Mesenchymal stem cell (in vitro differentiated cells and primary cell): ENCODE measurements around the gene NAV2.

Experiments
- DNase-seq: peaks from one replicate; pipeline ENCODE4 v3.0.0-alpha.2; 2013
- H2AFZ ChIP-seq: one replicate; pipeline ENCODE4 v1.6.1; 2013; ENCODE audit warnings: low read depth, mild to moderate bottlenecking, control low read depth, inconsistent platforms, low read length, moderate library complexity
- H2AK5ac ChIP-seq: 2 replicates; pipeline ENCODE4 v1.6.1; 2013; ENCODE audit warnings: low read length, moderate library complexity, mild to moderate bottlenecking, inconsistent platforms; ENCODE audit not compliant: severe bottlenecking
- H2BK120ac ChIP-seq: one replicate; pipeline ENCODE4 v1.6.1; 2013; ENCODE audit warnings: low read depth, mild to moderate bottlenecking, inconsistent platforms, low read length, moderate library complexity
- H2BK12ac ChIP-seq, 2 experiments: one replicate each; pipeline ENCODE4 v1.6.1; 2013; ENCODE audit warnings: inconsistent platforms in 2 of 2, low read length in 2 of 2, mild to moderate bottlenecking in 2 of 2, moderate library complexity in 2 of 2, control low read depth in 1 of 2
- H2BK15ac ChIP-seq: one replicate; pipeline ENCODE4 v1.6.1; 2013; ENCODE audit warnings: mild to moderate bottlenecking, low read depth, inconsistent platforms; ENCODE audit not compliant: poor library complexity, severe bottlenecking
- H2BK5ac ChIP-seq: 2 replicates; pipeline ENCODE4 v1.6.1; 2013; ENCODE audit warnings: low read depth, mild to moderate bottlenecking, low read length, control low read depth, inconsistent platforms; ENCODE audit not compliant: poor library complexity, severe bottlenecking
- H3K14ac ChIP-seq, 2 experiments: one replicate each; pipeline ENCODE4 v1.6.1; 2013; ENCODE audit warnings: inconsistent platforms in 2 of 2, low read length in 2 of 2, control low read depth in 1 of 2, mild to moderate bottlenecking in 1 of 2, moderate library complexity in 1 of 2
- H3K18ac ChIP-seq, 2 experiments: one replicate each; pipeline ENCODE4 v1.6.1; 2013; ENCODE audit warnings: inconsistent platforms in 2 of 2, low read length in 2 of 2, control low read depth in 1 of 2, low read depth in 1 of 2, mild to moderate bottlenecking in 1 of 2
- H3K23ac ChIP-seq, 2 experiments: one replicate each; pipeline ENCODE4 v1.6.1; 2013; ENCODE audit warnings: inconsistent platforms in 2 of 2, low read length in 2 of 2, mild to moderate bottlenecking in 2 of 2, moderate library complexity in 2 of 2, control low read depth in 1 of 2
- H3K27ac ChIP-seq: 2 replicates; pipeline ENCODE4 v1.5.1; 2013; ENCODE audit warnings: mild to moderate bottlenecking, moderate library complexity, low read length, control low read depth, inconsistent platforms; ENCODE audit not compliant: poor library complexity, severe bottlenecking
- H3K27me3 ChIP-seq, 2 experiments: 2 replicates each; pipeline versions ENCODE4 v1.6.1 to v1.7.0; 2013; ENCODE audit warnings: low read length in 2 of 2, mild to moderate bottlenecking in 2 of 2, moderate library complexity in 2 of 2, control low read depth in 1 of 2, inconsistent platforms in 1 of 2; ENCODE audit not compliant: control insufficient read depth in 1 of 2, insufficient read depth in 1 of 2
- H3K36me3 ChIP-seq, 2 experiments: 2 replicates each; pipeline versions ENCODE4 v1.6.1 to v1.7.0; 2013; ENCODE audit warnings: low read length in 2 of 2, control low read depth in 1 of 2, inconsistent platforms in 1 of 2, low read depth in 1 of 2, mild to moderate bottlenecking in 1 of 2; ENCODE audit not compliant: insufficient read depth in 2 of 2, control insufficient read depth in 1 of 2
- H3K4ac ChIP-seq, 2 experiments: one replicate each; pipeline ENCODE4 v1.6.1; 2013; ENCODE audit warnings: inconsistent platforms in 2 of 2, low read length in 2 of 2, mild to moderate bottlenecking in 2 of 2, moderate library complexity in 2 of 2, control low read depth in 1 of 2, low read depth in 1 of 2
- H3K4me1 ChIP-seq: 2 replicates; pipeline ENCODE4 v1.6.1; 2013; ENCODE audit warnings: low read depth, low read length, control low read depth; ENCODE audit not compliant: control insufficient read depth, insufficient read depth
- H3K4me2 ChIP-seq: 2 replicates; pipeline ENCODE4 v1.6.1; 2013; ENCODE audit warnings: low read length, mild to moderate bottlenecking, inconsistent platforms; ENCODE audit not compliant: poor library complexity, severe bottlenecking
- H3K4me3 ChIP-seq, 2 experiments: 2 replicates each; pipeline versions ENCODE4 v1.5.1 to v1.7.0; 2013; ENCODE audit warnings: low read length in 2 of 2, mild to moderate bottlenecking in 2 of 2, control low read depth in 1 of 2, low read depth in 1 of 2; ENCODE audit not compliant: insufficient read depth in 1 of 2
- H3K79me1 ChIP-seq: replicated peaks from 2 replicates; pipeline ENCODE4 v1.6.1; 2013; ENCODE audit warnings: mild to moderate bottlenecking, control low read depth, low read length, inconsistent platforms; ENCODE audit not compliant: poor library complexity, severe bottlenecking
- H3K9ac ChIP-seq: 2 replicates; pipeline ENCODE4 v1.7.0; 2013; ENCODE audit warnings: mild to moderate bottlenecking, low read length, moderate library complexity
- H3K9me3 ChIP-seq: 2 replicates; pipeline ENCODE4 v1.7.0; 2013; ENCODE audit warnings: mild to moderate bottlenecking, low read length; ENCODE audit not compliant: control insufficient read depth
- H4K8ac ChIP-seq: one replicate; pipeline ENCODE4 v1.6.1; 2013; ENCODE audit warnings: inconsistent platforms, mild to moderate bottlenecking, low read length, moderate library complexity
- H4K91ac ChIP-seq: one replicate; pipeline ENCODE4 v1.6.1; 2013; ENCODE audit warnings: mild to moderate bottlenecking, low read length, inconsistent platforms
- WGBS: methylation state at CpG from one replicate; pipeline ENCODE4 v1.1.7; 2013; ENCODE audit warnings: mixed read lengths; 5-methylcytosine and 5-hydroxymethylcytosine counted together

The NAV2 gene

GRCh38 chr11:19977941-19978340 is 265.3 kb downstream of the NAV2 start:
- WGBS: 97% methylated on average over 5 of the region's 9 CpGs
- H3K14ac ChIP-seq: no peak overlapping the region
- no peak overlapping the region for H3K9ac ChIP-seq
- no peak overlapping the region for H4K8ac ChIP-seq
- no peaks in the 10 kb centered on the region for H3K9me3 ChIP-seq
- no peak overlapping the region for H2BK5ac ChIP-seq
- H3K79me1 ChIP-seq: peaks cover 8% of the 10 kb centered on the region
- no peak overlapping the region for H3K4ac ChIP-seq
- no peak overlapping the region for H3K4me3 ChIP-seq
- peaks cover 11% of the 10 kb centered on the region for H3K4me1 ChIP-seq
- H2BK15ac ChIP-seq: no peak overlapping the region
- DNase-seq: no peak
- no peak overlapping the region for H2AFZ ChIP-seq
- H3K27me3 ChIP-seq: no peaks in the 10 kb centered on the region
- no peak overlapping the region for H4K91ac ChIP-seq
- H2AK5ac ChIP-seq: no peak overlapping the region
- no peak overlapping the region for H3K18ac ChIP-seq
- no peak overlapping the region for H2BK12ac ChIP-seq
- H2BK120ac ChIP-seq: no peak overlapping the region
- H3K23ac ChIP-seq: no peak overlapping the region
- no peak overlapping the region for H3K4me2 ChIP-seq
- no peak overlapping the region for H3K27ac ChIP-seq
- peaks cover 5 to 68% of the 10 kb centered on the region in 2 experiments for H3K36me3 ChIP-seq

- Histone ChIP-seq H3K14ac (peak overlapping the region in 1 of 2 experiments; percentile 64), H2BK120ac (peak overlapping the region; percentile 64), H3K4ac (peak overlapping the region; percentile 46 to 57), H2AK5ac (peak overlapping the region; percentile 34), H3K18ac (peak overlapping the region; percentile 42 to 87), H3K36me3 (peaks cover 5 to 68% of the 10 kb centered on the region in 2 experiments), H2AFZ (no peak overlapping the region), H3K4me1 (peaks cover 11% of the 10 kb centered on the region), H4K91ac (peak overlapping the region; percentile 35), H2BK15ac (no peak overlapping the region), H3K4me3 (no peak overlapping the region), H3K23ac (no peak overlapping the region), H2BK12ac (peak overlapping the region; percentile 29 to 85), H3K27ac (peak overlapping the region; percentile 45), H3K9ac (no peak overlapping the region), H2BK5ac (no peak overlapping the region), H3K79me1 (peaks cover 6% of the 10 kb centered on the region), H3K27me3 (no peaks in the 10 kb centered on the region), H3K9me3 (no peaks in the 10 kb centered on the region), H3K4me2 (no peak overlapping the region), H4K8ac (peak overlapping the region; percentile 73)
- DNase-seq: peak; percentile 87
- 95% methylated on average over 3 of the region's 8 CpGs for WGBS
Measured at GRCh38 chr11:19978668-19979518, 266.3 kb downstream of the NAV2 start.

- peak overlapping the region; percentile 45 for H3K27ac ChIP-seq
- no peak overlapping the region for H3K23ac ChIP-seq
- no peak overlapping the region for H3K4me3 ChIP-seq
- H3K14ac ChIP-seq: peak overlapping the region in 1 of 2 experiments; percentile 64
- 91% methylated on average over 5 of the region's 5 CpGs for WGBS
- no peak overlapping the region for H2AK5ac ChIP-seq
- peak overlapping the region; percentile 46 to 57 for H3K4ac ChIP-seq
- H4K91ac ChIP-seq: no peak overlapping the region
- peaks cover 11% of the 10 kb centered on the region for H3K4me1 ChIP-seq
- H3K27me3 ChIP-seq: no peaks in the 10 kb centered on the region
- no peak overlapping the region for H2BK15ac ChIP-seq
- H2BK12ac ChIP-seq: peak overlapping the region; percentile 67 to 85
- no peak overlapping the region for H3K4me2 ChIP-seq
- peak overlapping the region; percentile 43 to 87 for H3K18ac ChIP-seq
- no peak overlapping the region for H2AFZ ChIP-seq
- H3K9ac ChIP-seq: no peak overlapping the region
- H3K9me3 ChIP-seq: no peaks in the 10 kb centered on the region
- peaks cover 6% of the 10 kb centered on the region for H3K79me1 ChIP-seq
- H2BK120ac ChIP-seq: peak overlapping the region; percentile 64
- H4K8ac ChIP-seq: peak overlapping the region; percentile 73
- no peak overlapping the region for H2BK5ac ChIP-seq
- peaks cover 7 to 68% of the 10 kb centered on the region in 2 experiments for H3K36me3 ChIP-seq
- DNase-seq: no peak
Measured at GRCh38 chr11:19979519-19979845, 266.8 kb downstream of the NAV2 start.

GRCh38 chr11:19980388-19980787 is 267.8 kb downstream of the NAV2 start:
- peak overlapping the region; percentile 14 for H2AK5ac ChIP-seq
- H3K36me3 ChIP-seq: peaks cover 7 to 68% of the 10 kb centered on the region in 2 experiments
- H2BK120ac ChIP-seq: no peak overlapping the region
- WGBS: no CpG with 5 or more reads among the region's 1 CpG
- H2BK12ac ChIP-seq: no peak overlapping the region
- no peak overlapping the region for H4K91ac ChIP-seq
- no peak overlapping the region for H3K23ac ChIP-seq
- no peak overlapping the region for H3K9ac ChIP-seq
- H3K79me1 ChIP-seq: peaks cover 6% of the 10 kb centered on the region
- H3K14ac ChIP-seq: no peak overlapping the region
- H2BK15ac ChIP-seq: no peak overlapping the region
- H3K4me3 ChIP-seq: no peak overlapping the region
- H3K27ac ChIP-seq: no peak overlapping the region
- no peaks in the 10 kb centered on the region for H3K27me3 ChIP-seq
- no peak overlapping the region for H2AFZ ChIP-seq
- H3K4me2 ChIP-seq: no peak overlapping the region
- no peaks in the 10 kb centered on the region for H3K9me3 ChIP-seq
- H3K4me1 ChIP-seq: peaks cover 11% of the 10 kb centered on the region
- peak; percentile 47 for DNase-seq
- no peak overlapping the region for H2BK5ac ChIP-seq
- H4K8ac ChIP-seq: no peak overlapping the region
- H3K4ac ChIP-seq: peak overlapping the region in 1 of 2 experiments; percentile 1
- peak overlapping the region in 1 of 2 experiments; percentile 41 for H3K18ac ChIP-seq
